ENCODE measurements around the gene NAALADL2. TPM values are rescaled to one million over a fixed set of nuclear protein-coding genes. Genes with fewer than 3 reads are reported as not detected.
A peak's percentile ranks its signal among the peaks of the same experiment; 100 is the strongest.
"Not testable (repeated sequence)": the region's sequence is repeated elsewhere in the genome, so short reads cannot be mapped to it uniquely, and the experiment has no call there.

Gene NAALADL2
- total RNA-seq, 1 donor = 13.4 TPM

- no peak overlapping the region for H3K4me3 ChIP-seq (ENCODE audit: low read depth, low read length)
- TF ChIP-seq CTCF (IDR thresholded peaks at IDR 0.05; ENCODE audit: insufficient read depth, low read depth, low read length) = no peak
- DNase-seq (ENCODE audit: low read depth) = no peak
Observed at GRCh38 chr3:175068587-175068986, 209.5 kb downstream of the NAALADL2 start.

GRCh38 chr3:175070946-175071345 lies 211.8 kb downstream of the NAALADL2 start:
- no peak overlapping the region for H3K4me3 ChIP-seq (ENCODE audit: low read depth, low read length)
- TF ChIP-seq CTCF (IDR thresholded peaks at IDR 0.05; ENCODE audit: insufficient read depth, low read depth, low read length) = no peak
- no peak for DNase-seq (ENCODE audit: low read depth)

- TF ChIP-seq CTCF (IDR thresholded peaks at IDR 0.05; ENCODE audit: insufficient read depth, low read depth, low read length) = no peak
- DNase-seq (ENCODE audit: low read depth) = peak; percentile 51
- H3K4me3 ChIP-seq (ENCODE audit: low read depth, low read length) = no peak overlapping the region
Observed at GRCh38 chr3:175073219-175073905, 214.2 kb downstream of the NAALADL2 start.

- no peak overlapping the region for H3K4me3 ChIP-seq (ENCODE audit: low read depth, low read length)
- peak; percentile 66 for DNase-seq (ENCODE audit: low read depth)
- no peak for TF ChIP-seq CTCF (IDR thresholded peaks at IDR 0.05; ENCODE audit: insufficient read depth, low read depth, low read length)
Observed at GRCh38 chr3:175075269-175075668, 216.1 kb downstream of the NAALADL2 start.

GRCh38 chr3:175077216-175077615 lies 218.1 kb downstream of the NAALADL2 start:
- no peak for TF ChIP-seq CTCF (IDR thresholded peaks at IDR 0.05; ENCODE audit: insufficient read depth, low read depth, low read length)
- peak; percentile 40 for DNase-seq (ENCODE audit: low read depth)

GRCh38 chr3:175082631-175083030 lies 223.5 kb downstream of the NAALADL2 start:
- DNase-seq (ENCODE audit: low read depth) = no peak
- no peak overlapping the region for H3K4me3 ChIP-seq (ENCODE audit: low read depth, low read length)
- TF ChIP-seq CTCF (IDR thresholded peaks at IDR 0.05; ENCODE audit: insufficient read depth, low read depth, low read length) = no peak

More at GRCh38 chr3:175077216-175077615, 218.1 kb downstream of the NAALADL2 start:
- H3K4me3 ChIP-seq (ENCODE audit: low read depth, low read length) = no peak overlapping the region

GRCh38 chr3:175087128-175087527 lies 228.0 kb downstream of the NAALADL2 start:
- DNase-seq (ENCODE audit: low read depth); H3K4me3 ChIP-seq (ENCODE audit: low read depth, low read length): not testable (repeated sequence)

All from fibroblast of villous mesenchyme (primary cell).